SK-N-SH treated with all-trans-retinoic acid at 6 μM for 48 hours (cell line): ENCODE data around the gene PRMT7.

Source experiments
- ARNTL ChIP-seq: fragments of 450-650 bp; formaldehyde crosslinking; IDR thresholded peaks from 2 replicates; pipeline ENCODE4 v1.5.0; 2020; ENCODE audit warnings: low read depth, mild to moderate bottlenecking, moderate library complexity, borderline replicate concordance
- CREB5 ChIP-seq: fragments of 250-450 bp; sonication (Bioruptor Pico); IDR thresholded peaks from 2 replicates; pipeline ENCODE4 v1.5.1; 2020; ENCODE audit warnings: low read depth, mild to moderate bottlenecking, moderate library complexity
- CSDC2 ChIP-seq: fragments of 250-450 bp; sonication (Bioruptor Pico); IDR thresholded peaks from 2 replicates; pipeline ENCODE4 v1.5.0; 2020; ENCODE audit warnings: mild to moderate bottlenecking, moderate library complexity
- OSR1 ChIP-seq: fragments of 250-450 bp; sonication (Bioruptor Pico); IDR thresholded peaks from 2 replicates; pipeline ENCODE4 v1.8.0; 2022; ENCODE audit warnings: moderate library complexity, mild to moderate bottlenecking, inconsistent platforms
- PATZ1 ChIP-seq: fragments of 250-450 bp; sonication (Bioruptor Pico); IDR thresholded peaks from 2 replicates; pipeline ENCODE4 v1.8.0; 2020; ENCODE audit warnings: mild to moderate bottlenecking, moderate library complexity, borderline replicate concordance
- POU6F1 ChIP-seq: fragments of 250-450 bp; sonication (Bioruptor Pico); IDR thresholded peaks from 2 replicates; pipeline ENCODE4 v1.8.0; 2021; ENCODE audit warnings: low read depth, mild to moderate bottlenecking, moderate library complexity, borderline replicate concordance
- RARB ChIP-seq: fragments of 250-450 bp; sonication (Bioruptor Pico); IDR thresholded peaks from 2 replicates; pipeline ENCODE4 v1.8.0; 2021; ENCODE audit warnings: mild to moderate bottlenecking, moderate library complexity
- TCF4 ChIP-seq: fragments of 250-450 bp; sonication (Bioruptor Pico); IDR thresholded peaks from 2 replicates; pipeline ENCODE4 v1.8.0; 2021; ENCODE audit warnings: mild to moderate bottlenecking, moderate library complexity, borderline replicate concordance
- TOX ChIP-seq: fragments of 250-450 bp; sonication (Bioruptor Pico); IDR thresholded peaks from 2 replicates; pipeline ENCODE4 v1.8.0; 2021; ENCODE audit warnings: mild to moderate bottlenecking, moderate library complexity, borderline replicate concordance
- TSHZ2 ChIP-seq: fragments of 250-450 bp; sonication (Bioruptor Pico); IDR thresholded peaks from 2 replicates; pipeline ENCODE4 v1.5.0; 2020; ENCODE audit warnings: mild to moderate bottlenecking, moderate library complexity
- ZFP3 ChIP-seq: fragments of 250-450 bp; sonication (Bioruptor Pico); IDR thresholded peaks from 2 replicates; pipeline ENCODE4 v1.5.0; 2020; ENCODE audit warnings: mild to moderate bottlenecking, moderate library complexity
- ZFP30 ChIP-seq: fragments of 450-650 bp; formaldehyde crosslinking; IDR thresholded peaks from 2 replicates; pipeline ENCODE4 v1.5.0; 2022; ENCODE audit warnings: mild to moderate bottlenecking, moderate library complexity
- ZNF70 ChIP-seq: fragments of 450-650 bp; formaldehyde crosslinking; IDR thresholded peaks from 2 replicates; pipeline ENCODE4 v1.5.0; 2020; ENCODE audit warnings: mild to moderate bottlenecking, moderate library complexity

DNA sequence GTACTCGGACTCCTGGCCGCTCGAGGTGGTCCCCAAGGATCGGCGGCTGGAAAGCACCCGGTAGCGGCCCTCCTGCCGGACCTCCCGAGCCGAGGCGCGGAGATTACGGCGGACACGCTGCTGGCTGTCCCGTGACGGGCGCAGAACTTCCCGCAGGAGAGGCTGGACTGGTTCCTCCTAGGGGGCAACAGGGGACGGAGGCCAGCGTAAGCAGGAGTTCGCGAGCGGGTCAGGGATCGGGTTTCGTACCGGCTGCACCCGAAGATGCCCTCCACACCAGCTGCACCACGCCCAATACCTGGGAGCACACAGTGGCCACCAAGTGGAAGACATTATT, 414 bp upstream of the PRMT7 start:
- TF ChIP-seq ZFP30 (CRISPR knock-in tag) (no peak), RARB (no peak), POU6F1 (no peak), TOX (CRISPR knock-in tag) (no peak), TSHZ2 (CRISPR knock-in tag) (no peak), TCF4 (CRISPR knock-in tag) (no peak), PATZ1 (CRISPR knock-in tag) (no peak), CSDC2 (CRISPR knock-in tag) (no peak), CREB5 (CRISPR knock-in tag) (no peak), OSR1 (CRISPR knock-in tag) (no peak), ZFP3 (CRISPR knock-in tag) (no peak), ARNTL (CRISPR knock-in tag) (no peak), ZNF70 (CRISPR knock-in tag) (no peak)
